GM21515 (cell line): ENCODE measurements around the gene SLC13A3.

Experiments used
- ATAC-seq: cut with Tn5 transposase; IDR thresholded peaks from one replicate; pipeline ENCODE4 v1.9.1; 2021; ENCODE audit not compliant: unreplicated experiment

Gene SLC13A3

GRCh38 chr20:46657137-46657536 is 5.9 kb upstream of the SLC13A3 start:
- ATAC-seq = no peak

- no peak for ATAC-seq
Measured at GRCh38 chr20:46652699-46653098, 1.4 kb upstream of the SLC13A3 start.

- no peak for ATAC-seq
Measured at GRCh38 chr20:46650575-46651090, 626 bp downstream of the SLC13A3 start.

GRCh38 chr20:46649965-46650542 is 1.2 kb downstream of the SLC13A3 start:
- no peak for ATAC-seq

- ATAC-seq = no peak
Measured at GRCh38 chr20:46649650-46649949, 1.7 kb downstream of the SLC13A3 start.

GRCh38 chr20:46648903-46649649 is 2.2 kb downstream of the SLC13A3 start:
- no peak for ATAC-seq

GRCh38 chr20:46647469-46647868 is 3.8 kb downstream of the SLC13A3 start:
- ATAC-seq = no peak

GRCh38 chr20:46646659-46647380 is 4.4 kb downstream of the SLC13A3 start:
- no peak for ATAC-seq

GRCh38 chr20:46646122-46646521 is 5.1 kb downstream of the SLC13A3 start:
- ATAC-seq = no peak

GRCh38 chr20:46644733-46645132 is 6.5 kb downstream of the SLC13A3 start:
- no peak for ATAC-seq

- no peak for ATAC-seq
Measured at GRCh38 chr20:46644160-46644559, 7.1 kb downstream of the SLC13A3 start.

- no peak for ATAC-seq
Measured at GRCh38 chr20:46642969-46643343, 8.3 kb downstream of the SLC13A3 start.

- ATAC-seq = no peak
Measured at GRCh38 chr20:46642265-46642968, 8.8 kb downstream of the SLC13A3 start.

GRCh38 chr20:46641424-46641823 is 9.8 kb downstream of the SLC13A3 start:
- ATAC-seq = no peak

- no peak for ATAC-seq
Measured at GRCh38 chr20:46640536-46641311, 10.5 kb downstream of the SLC13A3 start.

- no peak for ATAC-seq
Measured at GRCh38 chr20:46640044-46640443, 11.2 kb downstream of the SLC13A3 start.

GRCh38 chr20:46639587-46639986 is 11.7 kb downstream of the SLC13A3 start:
- ATAC-seq = no peak

- no peak for ATAC-seq
Measured at GRCh38 chr20:46638898-46639274, 12.4 kb downstream of the SLC13A3 start.

- no peak for ATAC-seq
Measured at GRCh38 chr20:46638134-46638897, 12.9 kb downstream of the SLC13A3 start.
